Gastrocnemius medialis (tissue), 4 donors: ENCODE results near the gene ASIC1. TPM values are rescaled to one million over a fixed set of nuclear protein-coding genes. Genes with fewer than 3 reads are reported as not detected.

Source experiments
- ATAC-seq, 2 donors: fragments of 150-250 bp; one replicate each; pipeline ENCODE4 v1.9.1; 2016
- DNase-seq, 2 donors: peaks; one replicate each; pipeline ENCODE4 v3.0.0-alpha.2; 2019
- H3K27ac ChIP-seq, 4 donors: fragments of 200-600 bp; sonication (generic); 1 replicate in 1 of 4; 2 replicates in 3 of 4; pipeline ENCODE4 v1.5.1; 2016 to 2018; ENCODE audit warnings: mild to moderate bottlenecking in 2 of 4, moderate library complexity in 1 of 4
- H3K27me3 ChIP-seq, 3 donors: fragments of 200-600 bp; sonication (generic) in 2 of 3; 1 replicate in 1 of 3; 2 replicates in 2 of 3; pipeline versions ENCODE4 v1.5.1 to v1.6.0; 2016 to 2019; ENCODE audit warnings: mild to moderate bottlenecking in 1 of 3, moderate library complexity in 1 of 3
- H3K36me3 ChIP-seq, 2 donors: fragments of 200-600 bp; sonication (generic) in 1 of 2; one replicate each; pipeline ENCODE4 v1.5.1; 2017 to 2018
- H3K4me1 ChIP-seq, 2 donors: fragments of 200-600 bp; sonication (generic) in 1 of 2; one replicate each; pipeline ENCODE4 v1.5.1; 2016 to 2017; ENCODE audit warnings: mild to moderate bottlenecking in 2 of 2
- H3K4me3 ChIP-seq, 4 donors: fragments of 200-600 bp; sonication (generic) in 3 of 4; 1 replicate in 1 of 4; 2 replicates in 3 of 4; pipeline ENCODE4 v1.5.1; 2016 to 2019; ENCODE audit warnings: mild to moderate bottlenecking in 2 of 4
- H3K9me3 ChIP-seq, 3 donors: fragments of 200-600 bp; sonication (generic) in 2 of 3; 1 replicate in 1 of 3; 2 replicates in 2 of 3; pipeline ENCODE4 v1.5.1; 2016 to 2019
- POLR2A ChIP-seq, 2 donors: fragments of 450-650 bp; IDR thresholded peaks; one replicate each; pipeline ENCODE4 v1.6.1; 2017; ENCODE audit warnings: antibody characterized with exemption in 2 of 2, mild to moderate bottlenecking in 2 of 2, moderate library complexity in 2 of 2
- in situ Hi-C, 4 donors: fragments of 200-750 bp; cut with MboI; loops; one replicate each; pipeline versions ENCODE4 v1.15.0 to v1.8.0; 2017; ENCODE audit warnings: low sequenced_read_pairs in 4 of 4
- intact Hi-C: fragments of 100-400 bp; cut with DNase I; formaldehyde crosslinking; loops from one replicate; pipeline ENCODE4 v1.15.1; 2023; ENCODE audit warnings: low total_unique reads
- total RNA-seq, 4 donors: library from RNA; depleted of rRNA; stranded (reverse); fragments of >200 nt; gene quantifications; one replicate each; pipeline versions ENCODE4 v1.1.0 to v1.2.3, GENCODE V29; 2016
- TF ChIP-seq, protein P1 (sequence below), 5 experiments: fragments of 450-650 bp in 3 of 5; fragments of 200-600 bp in 2 of 5; sonication (generic) in 2 of 5; IDR thresholded peaks in 4 of 5; conservative IDR thresholded peaks in 1 of 5; 1 replicate in 4 of 5; 2 replicates in 1 of 5; pipeline ENCODE4 v1.5.1; 2016 to 2019; ENCODE audit warnings: antibody characterized with exemption in 5 of 5, mild to moderate bottlenecking in 3 of 5, moderate library complexity in 3 of 5

Gene ASIC1
- total RNA-seq, 4 donors from 2014 or later, result 0.15 to 0.53 TPM; not detected in 2

DNA sequence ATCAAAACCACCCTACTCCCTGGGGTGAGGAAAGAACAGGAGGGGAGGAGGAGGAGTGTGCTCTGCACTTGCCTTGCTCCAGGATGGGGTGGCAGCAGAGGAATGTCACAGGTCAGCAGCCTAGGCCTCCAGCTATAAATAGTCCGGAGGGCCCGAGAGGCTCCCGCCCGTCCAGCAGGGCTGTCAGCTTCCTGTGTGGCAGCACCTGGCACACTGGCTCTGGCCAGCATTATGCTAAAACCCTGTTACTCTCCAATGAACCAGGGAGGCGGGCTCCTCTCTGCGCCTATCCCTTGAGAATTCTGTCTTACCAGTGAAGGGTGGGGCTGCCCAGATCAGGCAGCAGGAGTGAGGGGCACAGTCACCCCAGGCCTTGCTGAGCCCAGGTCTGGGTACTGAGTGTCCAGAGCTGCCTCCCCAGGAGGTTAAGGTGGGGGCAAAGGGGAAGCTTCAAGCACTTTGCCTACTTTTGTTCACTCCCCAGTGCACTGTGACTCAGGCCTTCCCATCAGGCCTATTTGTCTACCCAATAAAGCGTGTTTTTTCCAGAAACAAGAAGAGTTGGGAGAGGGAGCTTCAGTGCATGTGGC is 53.5 kb downstream of the ASIC1 start:
- TF ChIP-seq, protein P1, sequence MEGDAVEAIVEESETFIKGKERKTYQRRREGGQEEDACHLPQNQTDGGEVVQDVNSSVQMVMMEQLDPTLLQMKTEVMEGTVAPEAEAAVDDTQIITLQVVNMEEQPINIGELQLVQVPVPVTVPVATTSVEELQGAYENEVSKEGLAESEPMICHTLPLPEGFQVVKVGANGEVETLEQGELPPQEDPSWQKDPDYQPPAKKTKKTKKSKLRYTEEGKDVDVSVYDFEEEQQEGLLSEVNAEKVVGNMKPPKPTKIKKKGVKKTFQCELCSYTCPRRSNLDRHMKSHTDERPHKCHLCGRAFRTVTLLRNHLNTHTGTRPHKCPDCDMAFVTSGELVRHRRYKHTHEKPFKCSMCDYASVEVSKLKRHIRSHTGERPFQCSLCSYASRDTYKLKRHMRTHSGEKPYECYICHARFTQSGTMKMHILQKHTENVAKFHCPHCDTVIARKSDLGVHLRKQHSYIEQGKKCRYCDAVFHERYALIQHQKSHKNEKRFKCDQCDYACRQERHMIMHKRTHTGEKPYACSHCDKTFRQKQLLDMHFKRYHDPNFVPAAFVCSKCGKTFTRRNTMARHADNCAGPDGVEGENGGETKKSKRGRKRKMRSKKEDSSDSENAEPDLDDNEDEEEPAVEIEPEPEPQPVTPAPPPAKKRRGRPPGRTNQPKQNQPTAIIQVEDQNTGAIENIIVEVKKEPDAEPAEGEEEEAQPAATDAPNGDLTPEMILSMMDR (IDR thresholded peaks at IDR 0.05 in 4 of 5, conservative IDR thresholded peaks at IDR 0.05 in 1 of 5), result no peak
- TF ChIP-seq POLR2A (IDR thresholded peaks at IDR 0.05), result peak; percentile 41 to 55
- H3K27ac ChIP-seq, result peak overlapping the region; percentile 92 to 95 (median 95)
- peak; percentile 49 to 59 for ATAC-seq
- in situ Hi-C loops, result no loop called here
- DNase-seq, result peak; percentile 85 to 96
- no peaks in the 10 kb centered on the region for H3K27me3 ChIP-seq
- peak overlapping the region; percentile 45 to 96 (median 50) for H3K4me3 ChIP-seq
- peaks cover 70 to 83% of the 10 kb centered on the region in 2 donors for H3K4me1 ChIP-seq
- no peaks in the 10 kb centered on the region for H3K9me3 ChIP-seq
- H3K36me3 ChIP-seq, result peaks cover 0 to 6% of the 10 kb centered on the region in 2 donors
- intact Hi-C loops, result loop anchor here (1.0 to 5.0 kb wide), 5 partner anchors 56 to 369 kb away; partner anchors contain the start of genes CERS5, LARP4, RACGAP1 and TMBIM6

DNA sequence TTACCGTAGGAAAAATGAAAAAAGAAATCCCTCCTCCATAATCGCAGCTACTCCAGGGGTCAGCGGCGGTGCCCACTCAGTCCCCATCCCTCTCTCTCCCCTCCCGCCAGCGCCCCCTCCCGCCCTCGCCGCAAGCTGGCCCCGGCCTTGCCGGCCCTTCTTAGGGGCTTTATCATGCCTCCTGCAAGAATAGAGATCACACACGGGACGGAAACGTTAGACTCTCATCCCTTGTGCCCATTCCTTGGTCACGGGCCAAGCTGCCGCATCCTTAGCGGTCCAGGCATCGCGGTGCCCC is 53.9 kb downstream of the ASIC1 start:
- H3K36me3 ChIP-seq, result peaks cover 0 to 6% of the 10 kb centered on the region in 2 donors
- intact Hi-C loops, result loop anchor here (1.0 to 5.0 kb wide), 5 partner anchors 56 to 369 kb away; partner anchors contain the start of genes CERS5, LARP4, RACGAP1 and TMBIM6
- no peaks in the 10 kb centered on the region for H3K27me3 ChIP-seq
- DNase-seq, result no peak
- peak; percentile 1 to 2 for ATAC-seq
- H3K4me3 ChIP-seq, result peak overlapping the region; percentile 45 to 96 (median 50)
- TF ChIP-seq, protein P1 (IDR thresholded peaks at IDR 0.05 in 4 of 5, conservative IDR thresholded peaks at IDR 0.05 in 1 of 5), result no peak
- TF ChIP-seq POLR2A (IDR thresholded peaks at IDR 0.05), result no peak
- in situ Hi-C loops, result no loop called here
- peak overlapping the region; percentile 92 to 95 (median 95) for H3K27ac ChIP-seq
- H3K4me1 ChIP-seq, result peaks cover 67 to 83% of the 10 kb centered on the region in 2 donors
- no peaks in the 10 kb centered on the region for H3K9me3 ChIP-seq

DNA sequence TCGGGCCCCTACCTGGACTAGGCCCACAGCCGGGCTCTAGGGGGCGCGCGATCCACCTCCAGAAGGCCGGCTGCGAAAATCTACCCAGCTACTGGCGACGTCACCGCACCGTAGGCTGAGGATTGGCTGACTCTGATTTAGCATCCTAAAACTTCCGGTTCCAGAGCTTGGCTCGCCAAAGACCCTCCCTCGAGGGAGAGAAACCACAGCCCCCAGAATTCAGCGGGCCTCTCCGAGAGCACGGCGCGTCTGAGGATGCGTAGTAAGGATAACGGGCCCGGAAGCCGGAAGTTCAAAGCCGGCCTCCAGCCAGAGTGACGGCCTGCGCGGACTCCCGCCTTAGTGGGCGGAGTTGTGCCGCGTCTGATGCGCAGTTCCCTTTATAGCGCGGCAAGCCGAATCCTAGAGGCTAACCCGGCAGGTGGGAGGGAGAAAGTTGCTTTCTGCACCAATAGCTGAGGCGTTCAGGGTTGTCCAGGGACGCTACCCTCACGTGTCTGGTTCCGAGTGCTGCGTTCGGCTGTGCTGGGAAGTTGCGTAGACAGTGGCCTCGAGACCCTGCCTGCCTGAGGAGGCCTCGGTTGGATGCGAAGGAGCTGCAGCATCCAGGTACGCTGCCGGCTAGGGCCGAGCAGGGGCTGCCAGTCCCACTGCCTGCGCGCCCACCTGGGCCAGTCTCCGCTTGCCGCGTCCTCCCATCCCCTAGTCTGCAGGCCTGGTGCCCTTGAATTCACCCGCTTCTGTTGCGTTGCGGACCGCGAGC is 54.5 kb downstream of the ASIC1 start, which contains the start of gene COX14:
Gene COX14, plus strand, starts transcription at position 544 of the 763 bp plus-strand sequence. CDS start 7,808 bp downstream, outside the sequence.
- Histone ChIP-seq H3K9me3 (no peaks in the 10 kb centered on the region), H3K27ac (peak within 1 kb of the TSS; percentile 92 to 95 (median 95)), H3K4me3 (peak within 1 kb of the TSS; percentile 78 to 96 (median 87)), H3K36me3 (peaks cover 0 to 3% of the 10 kb centered on the region in 2 donors), H3K27me3 (no peaks in the 10 kb centered on the region), H3K4me1 (peaks cover 67 to 83% of the 10 kb centered on the region in 2 donors)
- ATAC-seq (peak; percentile 76 to 90), DNase-seq (peak; percentile 99)
- intact Hi-C loops, result loop anchor here (1.0 to 5.0 kb wide), 6 partner anchors 27 to 370 kb away; partner anchors contain the start of genes CERS5, LARP4, RACGAP1 and SMARCD1
- TF ChIP-seq POLR2A (IDR thresholded peaks at IDR 0.05), result peak; percentile 97 to 99
- TF ChIP-seq, protein P1 (IDR thresholded peaks at IDR 0.05 in 4 of 5, conservative IDR thresholded peaks at IDR 0.05 in 1 of 5), result peak; percentile 70 to 98 (median 90)
- in situ Hi-C loops, result no loop called here

DNA sequence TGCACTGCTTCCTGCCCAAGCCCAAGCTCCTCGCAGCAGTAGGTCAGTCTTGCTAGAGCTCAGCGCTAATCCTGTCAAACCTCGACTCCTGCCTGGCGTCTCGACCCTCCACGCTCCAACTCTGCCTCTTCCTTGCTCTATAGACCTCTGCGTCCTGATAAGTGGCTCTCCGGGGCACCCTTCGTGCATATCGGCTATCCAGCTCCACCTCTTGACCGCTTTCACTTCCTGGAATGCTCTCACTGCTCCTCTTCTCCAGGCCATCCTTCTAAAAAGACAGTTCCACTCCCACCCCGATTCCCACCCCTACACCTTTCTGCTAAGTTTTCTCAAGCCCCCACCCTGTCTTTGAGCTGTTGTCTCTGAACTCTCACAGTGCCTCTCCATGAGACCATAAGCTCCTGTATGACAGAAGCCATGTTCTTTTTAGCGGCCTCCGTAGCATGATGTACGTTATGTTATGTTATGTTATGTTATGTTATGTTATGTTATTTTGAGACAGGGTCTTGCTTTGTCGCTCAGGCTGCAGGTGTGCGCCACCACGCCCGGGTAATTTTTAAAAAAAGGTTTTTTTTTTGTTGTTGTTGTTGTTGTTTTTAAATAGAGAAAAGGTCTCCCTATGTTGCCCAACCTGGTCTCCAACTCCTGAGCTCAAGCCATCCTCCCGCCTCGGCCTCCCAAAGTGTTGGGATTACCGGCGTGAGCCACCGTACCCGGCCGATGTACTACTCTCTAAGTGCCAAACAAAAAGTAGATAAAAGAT is 55.2 kb downstream of the ASIC1 start:
- Histone ChIP-seq H3K4me1 (peaks cover 64 to 83% of the 10 kb centered on the region in 2 donors), H3K36me3 (no peaks in the 10 kb centered on the region), H3K27ac (peak overlapping the region; percentile 91 to 95 (median 95)), H3K9me3 (no peaks in the 10 kb centered on the region), H3K4me3 (peak overlapping the region; percentile 78 to 96 (median 87)), H3K27me3 (no peaks in the 10 kb centered on the region)
- peak in 1 of 2 donors; percentile 29 for DNase-seq
- in situ Hi-C loops, result no loop called here
- TF ChIP-seq, protein P1 (IDR thresholded peaks at IDR 0.05 in 4 of 5, conservative IDR thresholded peaks at IDR 0.05 in 1 of 5), result no peak
- no peak for TF ChIP-seq POLR2A (IDR thresholded peaks at IDR 0.05)
- intact Hi-C loops, result loop anchor here (1.0 to 5.0 kb wide), 4 partner anchors 27 to 370 kb away; partner anchors contain the start of genes LARP4, SMARCD1 and TMBIM6
- peak in 1 of 2 donors; percentile 3 for ATAC-seq
